B cell (primary cell): Measurements from ENCODE around the gene CDH5.

Source experiments
- EZH2 ChIP-seq: IDR thresholded peaks from 2 replicates; pipeline ENCODE4 v1.6.1; 2012; ENCODE audit warnings: borderline replicate concordance, low read depth, mild to moderate bottlenecking, moderate library complexity, low read length; ENCODE audit not compliant: insufficient read depth, poor library complexity, severe bottlenecking
- TF ChIP-seq, protein P1 (sequence below): fragments of 200-600 bp; IDR thresholded peaks from one replicate; pipeline ENCODE4 v1.8.0; 2022; ENCODE audit warnings: antibody characterized with exemption, mild to moderate bottlenecking

- TF ChIP-seq, protein P1, sequence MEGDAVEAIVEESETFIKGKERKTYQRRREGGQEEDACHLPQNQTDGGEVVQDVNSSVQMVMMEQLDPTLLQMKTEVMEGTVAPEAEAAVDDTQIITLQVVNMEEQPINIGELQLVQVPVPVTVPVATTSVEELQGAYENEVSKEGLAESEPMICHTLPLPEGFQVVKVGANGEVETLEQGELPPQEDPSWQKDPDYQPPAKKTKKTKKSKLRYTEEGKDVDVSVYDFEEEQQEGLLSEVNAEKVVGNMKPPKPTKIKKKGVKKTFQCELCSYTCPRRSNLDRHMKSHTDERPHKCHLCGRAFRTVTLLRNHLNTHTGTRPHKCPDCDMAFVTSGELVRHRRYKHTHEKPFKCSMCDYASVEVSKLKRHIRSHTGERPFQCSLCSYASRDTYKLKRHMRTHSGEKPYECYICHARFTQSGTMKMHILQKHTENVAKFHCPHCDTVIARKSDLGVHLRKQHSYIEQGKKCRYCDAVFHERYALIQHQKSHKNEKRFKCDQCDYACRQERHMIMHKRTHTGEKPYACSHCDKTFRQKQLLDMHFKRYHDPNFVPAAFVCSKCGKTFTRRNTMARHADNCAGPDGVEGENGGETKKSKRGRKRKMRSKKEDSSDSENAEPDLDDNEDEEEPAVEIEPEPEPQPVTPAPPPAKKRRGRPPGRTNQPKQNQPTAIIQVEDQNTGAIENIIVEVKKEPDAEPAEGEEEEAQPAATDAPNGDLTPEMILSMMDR = no peak
- TF ChIP-seq EZH2 = no peak
These were observed 1.7 kb downstream of the CDH5 start for GRCh38 chr16:66367968-66368891.
